Neural cell (in vitro differentiated cells): ENCODE measurements around the gene ADAM10. TPM values are rescaled to one million over a fixed set of nuclear protein-coding genes. Genes with fewer than 3 reads are reported as not detected.

Source experiments
- H2AFZ ChIP-seq: fragments of 200-600, 300-800 bp; sonication (generic), shearing (Covaris generic); 2 replicates; pipeline ENCODE4 v1.6.0; 2014; ENCODE audit warnings: low read depth, mild to moderate bottlenecking, antibody characterized with exemption, low read length, moderate library complexity
- H3F3A ChIP-seq: fragments of 200-600 bp; shearing (Covaris generic); 2 replicates; pipeline ENCODE4 v1.6.1; 2016; ENCODE audit warnings: mild to moderate bottlenecking, moderate library complexity, mixed read lengths, antibody characterized with exemption, low read length; ENCODE audit not compliant: insufficient read depth, poor library complexity, severe bottlenecking
- H3K27ac ChIP-seq: fragments of 200-600, 300-800 bp; sonication (generic), shearing (Covaris generic); 2 replicates; pipeline ENCODE4 v1.5.1; 2014; ENCODE audit warnings: mild to moderate bottlenecking, low read length, moderate library complexity
- H3K27me3 ChIP-seq: fragments of 300-800, 200-600 bp; sonication (generic), shearing (Covaris generic); 2 replicates; pipeline ENCODE4 v1.6.0; 2014; ENCODE audit warnings: mild to moderate bottlenecking, low read depth, low read length, moderate library complexity; ENCODE audit not compliant: insufficient read depth
- H3K36me3 ChIP-seq: fragments of 300-800, 200-600 bp; sonication (generic), shearing (Covaris generic); 2 replicates; pipeline ENCODE4 v1.5.1; 2014; ENCODE audit warnings: mild to moderate bottlenecking, antibody characterized with exemption, low read length, moderate library complexity; ENCODE audit not compliant: insufficient read depth
- H3K4me2 ChIP-seq: fragments of 300-800, 200-600 bp; sonication (generic), shearing (Covaris generic); 2 replicates; pipeline ENCODE4 v1.6.0; 2014; ENCODE audit warnings: mild to moderate bottlenecking, low read length
- H3K4me3 ChIP-seq: fragments of 300-800, 200-600 bp; sonication (generic), shearing (Covaris generic); 2 replicates; pipeline ENCODE4 v1.5.1; 2014; ENCODE audit warnings: mild to moderate bottlenecking, low read length, moderate library complexity
- H3K79me2 ChIP-seq: fragments of 200-600 bp; shearing (Covaris generic); replicated peaks from 2 replicates; pipeline ENCODE4 v1.6.0; 2014; ENCODE audit warnings: mild to moderate bottlenecking, low read length, moderate library complexity; ENCODE audit not compliant: insufficient read depth
- H3K9ac ChIP-seq: fragments of 300-800, 200-600 bp; sonication (generic), shearing (Covaris generic); 2 replicates; pipeline ENCODE4 v1.6.1; 2016; ENCODE audit warnings: mild to moderate bottlenecking, low read length, mixed read lengths
- H3K9me2 ChIP-seq: fragments of 200-600 bp; shearing (Covaris generic); 2 replicates; pipeline ENCODE4 v1.6.1; 2016; ENCODE audit warnings: mild to moderate bottlenecking, low read length, mixed read lengths; ENCODE audit not compliant: insufficient read depth
- H3K9me3 ChIP-seq: fragments of 200-600, 300-800 bp; sonication (generic), shearing (Covaris generic); 2 replicates; pipeline ENCODE4 v1.6.1; 2016; ENCODE audit warnings: mild to moderate bottlenecking, mixed run types, low read length, moderate library complexity, mixed read lengths
- H4K20me1 ChIP-seq: fragments of 200-600 bp; shearing (Covaris generic); 2 replicates; pipeline ENCODE4 v1.6.1; 2016; ENCODE audit warnings: mild to moderate bottlenecking, mixed run types; ENCODE audit not compliant: insufficient read depth
- CTCF ChIP-seq: fragments of 450-650 bp; IDR thresholded peaks from 2 replicates; pipeline ENCODE4 v1.5.1; 2014; ENCODE audit warnings: antibody characterized with exemption, mild to moderate bottlenecking, moderate library complexity; ENCODE audit not compliant: poor library complexity, severe bottlenecking
- EP300 ChIP-seq: fragments of 450-650 bp; conservative IDR thresholded peaks from 2 replicates; pipeline ENCODE4 v1.6.1; 2014; ENCODE audit warnings: antibody characterized with exemption, mild to moderate bottlenecking, moderate library complexity; ENCODE audit not compliant: poor library complexity, severe bottlenecking
- EZH2 ChIP-seq: fragments of 200-600, 300-800 bp; shearing (Covaris generic), sonication (generic); IDR thresholded peaks from 2 replicates; pipeline ENCODE4 v1.6.1; 2014; ENCODE audit warnings: antibody characterized with exemption, low read length, borderline replicate concordance, mild to moderate bottlenecking; ENCODE audit not compliant: insufficient read depth, poor library complexity, severe bottlenecking
- MXI1 ChIP-seq: fragments of 450-650 bp; conservative IDR thresholded peaks from 2 replicates; pipeline ENCODE4 v1.6.1; 2014; ENCODE audit warnings: antibody characterized with exemption, mild to moderate bottlenecking; ENCODE audit not compliant: poor library complexity, severe bottlenecking
- POLR2AphosphoS5 ChIP-seq: IDR thresholded peaks from 2 replicates; pipeline ENCODE4 v1.6.1; 2012
- RAD21 ChIP-seq: fragments of 450-650 bp; conservative IDR thresholded peaks from 2 replicates; pipeline ENCODE4 v1.6.1; 2014; ENCODE audit warnings: antibody characterized with exemption, mild to moderate bottlenecking, moderate library complexity
- REST ChIP-seq: IDR thresholded peaks from 2 replicates; pipeline ENCODE4 v1.6.1; 2012; ENCODE audit warnings: borderline replicate concordance
- SMC3 ChIP-seq: fragments of 450-650 bp; conservative IDR thresholded peaks from 2 replicates; pipeline ENCODE4 v1.6.1; 2014; ENCODE audit warnings: antibody characterized with exemption, mild to moderate bottlenecking, moderate library complexity; ENCODE audit not compliant: poor library complexity
- TAF1 ChIP-seq: IDR thresholded peaks from 2 replicates; pipeline ENCODE4 v1.6.1; 2012; ENCODE audit warnings: low read depth
- polyA plus RNA-seq: library from polyadenylated mRNA; depleted of rRNA; stranded (reverse); fragments of >200 nt; gene quantifications from 2 replicates; pipeline ENCODE4 v1.2.3, GENCODE V29; 2014

The ADAM10 gene
- polyA plus RNA-seq, 1 donor from 2014 or later = 66.3 TPM

- no peak overlapping the region for H3K9ac ChIP-seq
- no peak overlapping the region for H3K27ac ChIP-seq
- no peaks in the 10 kb centered on the region for H3K79me2 ChIP-seq
- H4K20me1 ChIP-seq = no peaks in the 10 kb centered on the region
- no peaks in the 10 kb centered on the region for H3K9me2 ChIP-seq
- H3K4me2 ChIP-seq = no peak overlapping the region
- no peak overlapping the region for H2AFZ ChIP-seq
- H3F3A ChIP-seq = no peaks in the 10 kb centered on the region
- H3K27me3 ChIP-seq = no peaks in the 10 kb centered on the region
- H3K36me3 ChIP-seq = no peaks in the 10 kb centered on the region
- no peak for TF ChIP-seq POLR2AphosphoS5
- TF ChIP-seq RAD21 = no peak
- TF ChIP-seq SMC3 = no peak
- TF ChIP-seq REST = no peak
- no peak for TF ChIP-seq CTCF
- no peak for TF ChIP-seq EZH2
- no peak overlapping the region for H3K4me3 ChIP-seq
- no peaks in the 10 kb centered on the region for H3K9me3 ChIP-seq
Observed at GRCh38 chr15:58602823-58603222, 146.7 kb downstream of the ADAM10 start.

GRCh38 chr15:58598829-58599210 lies 150.7 kb downstream of the ADAM10 start:
- H3F3A ChIP-seq = no peaks in the 10 kb centered on the region
- H3K4me3 ChIP-seq = no peak overlapping the region
- TF ChIP-seq RAD21 (no peak), POLR2AphosphoS5 (no peak), TAF1 (no peak), EZH2 (no peak), EP300 (no peak), SMC3 (no peak), MXI1 (no peak), CTCF (no peak), REST (no peak)
- no peaks in the 10 kb centered on the region for H3K9me2 ChIP-seq
- H3K9ac ChIP-seq = no peak overlapping the region
- H4K20me1 ChIP-seq = no peaks in the 10 kb centered on the region
- H3K9me3 ChIP-seq = no peaks in the 10 kb centered on the region
- H3K27me3 ChIP-seq = no peaks in the 10 kb centered on the region
- H3K4me2 ChIP-seq = no peak overlapping the region
- no peaks in the 10 kb centered on the region for H3K79me2 ChIP-seq
- H3K36me3 ChIP-seq = no peaks in the 10 kb centered on the region
- H3K27ac ChIP-seq = no peak overlapping the region
- H2AFZ ChIP-seq = no peak overlapping the region
